Activated CD4-positive, alpha-beta memory T cell treated with anti-CD3 and anti-CD28 coated beads for 36 hours (primary cell): Measurements from ENCODE around the gene CD44. TPM values are rescaled to one million over a fixed set of nuclear protein-coding genes. Genes with fewer than 3 reads are reported as not detected.
"Not testable (repeated sequence)": the region's sequence is repeated elsewhere in the genome, so short reads cannot be mapped to it uniquely, and the experiment has no call there.

Experiments used
- CTCF ChIA-PET: fragments of 350-600 bp; sonication (Branson Sonifier 250); formaldehyde crosslinking; loops from one replicate; lab custom pipeline; 2021; ENCODE audit warnings: antibody characterized with exemption, inconsistent platforms; lab: Charles Lee
- POLR2A ChIA-PET: fragments of 350-600 bp; sonication (Branson Sonifier 250); formaldehyde crosslinking; loops from one replicate; lab custom pipeline; 2021; ENCODE audit warnings: antibody characterized with exemption; lab: Charles Lee
- DNase-seq: peaks from one replicate; pipeline ENCODE4 v3.0.0-alpha.2; 2020
- H3K27ac Mint-ChIP-seq: one replicate; pipeline ENCODE4 v1.8.0; 2021; ENCODE audit warnings: mixed read lengths
- H3K27me3 Mint-ChIP-seq: one replicate; pipeline ENCODE4 v1.8.0; 2021; ENCODE audit warnings: mixed read lengths
- H3K36me3 Mint-ChIP-seq: one replicate; pipeline ENCODE4 v1.8.0; 2021; ENCODE audit warnings: mixed read lengths
- H3K4me1 Mint-ChIP-seq: one replicate; pipeline ENCODE4 v1.8.0; 2021; ENCODE audit warnings: low read depth, mixed read lengths
- H3K4me3 Mint-ChIP-seq: one replicate; pipeline ENCODE4 v1.8.0; 2021; ENCODE audit warnings: mild to moderate bottlenecking, mixed read lengths
- H3K9me3 Mint-ChIP-seq: one replicate; pipeline ENCODE4 v1.8.0; 2021; ENCODE audit warnings: mixed read lengths
- intact Hi-C: fragments of 100-400 bp; cut with micrococcal nuclease; formaldehyde crosslinking; loops from one replicate; pipeline ENCODE4 v1.15.1; 2023
- total RNA-seq, 2 experiments: library from RNA; stranded (reverse); gene quantifications; one replicate each; pipeline ENCODE4 v1.2.3, GENCODE V29; 2021

The CD44 gene
- 100 to 1,000 TPM; 440 to 442 TPM for total RNA-seq

- intact Hi-C loops = loop anchor here (1.0 kb wide), 1 partner anchor 13 kb away; no protein-coding TSS in a partner anchor
- Mint-ChIP-seq H3K4me1 (peaks cover 48% of the 10 kb centered on the region), H3K36me3 (peaks cover 33% of the 10 kb centered on the region), H3K4me3 (peak within 1 kb of the TSS; percentile 88), H3K27me3 (no peaks in the 10 kb centered on the region), H3K27ac (peak within 1 kb of the TSS; percentile 97), H3K9me3 (no peaks in the 10 kb centered on the region)
- ChIA-PET POLR2A (interaction anchor here (0.6 to 5.1 kb wide), 21 partner anchors 9 to 139 kb away, joined by 3 to 45 read pairs (median 4); no protein-coding TSS in a partner anchor), CTCF (interaction anchor here (0.6 to 3.9 kb wide), 17 partner anchors 11 to 223 kb away, joined by 3 to 35 read pairs (median 7); partner anchors contain the start of genes APIP and PDHX)
- DNase-seq = peak; percentile 83
These were observed at the start of gene CD44 for GRCh38 chr11:35138943-35139721. Gene CD44, plus strand, starts transcription at chr11:35139171. Its CDS starts 133 bp downstream, at chr11:35139304.

DNA sequence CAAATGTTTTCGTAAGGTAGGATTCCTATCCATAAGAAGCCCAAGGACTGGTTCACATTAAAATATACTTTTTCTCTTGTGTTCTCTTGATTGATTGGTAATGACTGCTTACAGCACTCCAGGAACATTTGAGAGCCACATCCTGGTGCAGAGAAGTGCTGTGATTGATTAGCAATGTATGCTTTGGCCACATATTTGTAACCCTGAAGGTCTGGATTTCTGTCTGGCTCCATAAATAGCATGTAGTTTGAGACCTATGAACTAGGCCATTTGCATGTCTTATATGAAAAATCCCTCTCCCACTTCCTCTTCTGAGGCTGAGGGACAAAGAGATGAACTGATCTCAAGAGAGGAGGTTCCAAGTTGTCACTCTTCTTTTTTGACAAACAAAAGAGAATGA is 49.3 kb upstream of the CD44 start:
- no peak overlapping the region for H3K27ac Mint-ChIP-seq
- peaks cover 46% of the 10 kb centered on the region for H3K4me1 Mint-ChIP-seq
- DNase-seq = no peak
- intact Hi-C loops = no loop called here
- CTCF ChIA-PET = interaction anchor here (0.5 to 1.5 kb wide), 3 partner anchors 53 to 244 kb away, joined by 3 to 4 read pairs (median 4); no protein-coding TSS in a partner anchor
- H3K36me3 Mint-ChIP-seq = no peaks in the 10 kb centered on the region
- H3K27me3 Mint-ChIP-seq = peaks cover 1% of the 10 kb centered on the region
- H3K4me3 Mint-ChIP-seq = no peak overlapping the region
- no peaks in the 10 kb centered on the region for H3K9me3 Mint-ChIP-seq
- POLR2A ChIA-PET = no interaction called here

- H3K27me3 Mint-ChIP-seq = peaks cover 1% of the 10 kb centered on the region
- H3K9me3 Mint-ChIP-seq = peaks cover under 1% of the 10 kb centered on the region
- peaks cover 2% of the 10 kb centered on the region for H3K36me3 Mint-ChIP-seq
- no peak overlapping the region for H3K4me3 Mint-ChIP-seq
- no peak overlapping the region for H3K27ac Mint-ChIP-seq
- ChIA-PET POLR2A (no interaction called here), CTCF (interaction anchor here (0.5 to 1.5 kb wide), 2 partner anchors 52 to 243 kb away, joined by 4 read pairs; no protein-coding TSS in a partner anchor)
- DNase-seq = no peak
- intact Hi-C loops = no loop called here
- peaks cover 46% of the 10 kb centered on the region for H3K4me1 Mint-ChIP-seq
These were observed 48.8 kb upstream of the CD44 start for GRCh38 chr11:35090125-35090524.

- intact Hi-C loops, DNase-seq, H3K9me3 Mint-ChIP-seq, H3K4me3 Mint-ChIP-seq, H3K27me3 Mint-ChIP-seq, H3K27ac Mint-ChIP-seq, H3K36me3 Mint-ChIP-seq: not testable (repeated sequence)
- ChIA-PET POLR2A (interaction anchor here (1.0 kb wide), 1 partner anchor 10 kb away, joined by 3 read pairs; no protein-coding TSS in a partner anchor), CTCF (interaction anchor here (1.5 kb wide), 1 partner anchor 51 kb away, joined by 4 read pairs; no protein-coding TSS in a partner anchor)
- H3K4me1 Mint-ChIP-seq = peaks cover 46% of the 10 kb centered on the region
These were observed 48.0 kb upstream of the CD44 start for GRCh38 chr11:35090991-35091390.

- POLR2A ChIA-PET = no interaction called here
- Mint-ChIP-seq H3K4me3 (no peak overlapping the region), H3K36me3 (peaks cover 4% of the 10 kb centered on the region), H3K27ac (no peak overlapping the region), H3K27me3 (peaks cover 1% of the 10 kb centered on the region), H3K9me3 (peaks cover 10% of the 10 kb centered on the region), H3K4me1 (peaks cover 18% of the 10 kb centered on the region)
- intact Hi-C loops = no loop called here
- CTCF ChIA-PET = no interaction called here
- no peak for DNase-seq
These were observed 42.2 kb upstream of the CD44 start for GRCh38 chr11:35096723-35097122.

DNA sequence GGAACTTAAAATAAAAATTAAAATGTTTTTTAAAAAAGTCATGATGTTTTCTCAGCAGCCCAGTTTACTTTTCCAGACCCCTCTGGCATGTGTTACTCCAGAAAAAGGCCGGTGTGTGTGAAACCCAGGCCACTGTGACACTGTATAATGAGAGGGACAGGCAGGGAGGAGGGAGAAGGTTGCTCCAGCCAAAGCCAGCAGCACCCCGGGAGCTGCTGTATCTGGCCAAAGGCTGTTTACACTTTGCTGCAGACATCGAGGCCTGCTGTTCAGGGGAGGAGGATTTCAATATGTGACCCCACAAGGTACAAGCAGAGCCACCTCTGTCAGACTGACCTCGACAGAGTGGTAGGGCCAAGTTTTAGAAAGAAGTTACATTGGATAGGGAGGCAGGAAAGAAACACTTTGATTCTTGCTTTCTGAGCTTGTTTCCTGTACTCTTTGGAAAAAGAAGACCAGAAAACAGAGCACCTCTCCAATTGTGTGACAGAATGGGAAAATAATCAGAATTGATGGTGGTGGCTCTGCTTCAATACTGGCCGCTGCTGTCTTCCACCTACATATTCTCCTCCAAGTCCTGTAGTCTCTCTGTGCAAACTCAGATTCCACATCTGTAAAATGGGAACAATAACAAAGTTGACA is 41.0 kb upstream of the CD44 start:
- H3K36me3 Mint-ChIP-seq = peaks cover 4% of the 10 kb centered on the region
- DNase-seq = no peak
- no peak overlapping the region for H3K27ac Mint-ChIP-seq
- CTCF ChIA-PET = no interaction called here
- POLR2A ChIA-PET = no interaction called here
- H3K9me3 Mint-ChIP-seq = peaks cover 10% of the 10 kb centered on the region
- H3K27me3 Mint-ChIP-seq = no peaks in the 10 kb centered on the region
- intact Hi-C loops = no loop called here
- no peak overlapping the region for H3K4me3 Mint-ChIP-seq
- H3K4me1 Mint-ChIP-seq = peaks cover 18% of the 10 kb centered on the region

GRCh38 chr11:35098855-35099254 is 40.1 kb upstream of the CD44 start:
- Mint-ChIP-seq H3K4me3 (no peak overlapping the region), H3K36me3 (peaks cover 4% of the 10 kb centered on the region), H3K27me3 (no peaks in the 10 kb centered on the region), H3K9me3 (peaks cover 10% of the 10 kb centered on the region), H3K27ac (no peak overlapping the region), H3K4me1 (peaks cover 18% of the 10 kb centered on the region)
- ChIA-PET CTCF (no interaction called here), POLR2A (no interaction called here)
- DNase-seq = no peak
- intact Hi-C loops = no loop called here

GRCh38 chr11:35099278-35100012 is 39.5 kb upstream of the CD44 start:
- peaks cover 10% of the 10 kb centered on the region for H3K9me3 Mint-ChIP-seq
- CTCF ChIA-PET = no interaction called here

GRCh38 chr11:35100013-35100383 is 39.0 kb upstream of the CD44 start:
- intact Hi-C loops = no loop called here
- DNase-seq = no peak
- ChIA-PET POLR2A (interaction anchor here (0.7 kb wide), 1 partner anchor 9 kb away, joined by 3 read pairs; no protein-coding TSS in a partner anchor), CTCF (no interaction called here)
- H3K27me3 Mint-ChIP-seq = no peaks in the 10 kb centered on the region
- H3K36me3 Mint-ChIP-seq = peaks cover 3% of the 10 kb centered on the region
- no peak overlapping the region for H3K27ac Mint-ChIP-seq
- no peak overlapping the region for H3K4me3 Mint-ChIP-seq
- H3K4me1 Mint-ChIP-seq = peaks cover 15% of the 10 kb centered on the region
- peaks cover 10% of the 10 kb centered on the region for H3K9me3 Mint-ChIP-seq

More at GRCh38 chr11:35099278-35100012, 39.5 kb upstream of the CD44 start:
- peaks cover 18% of the 10 kb centered on the region for H3K4me1 Mint-ChIP-seq
- DNase-seq = no peak
- H3K36me3 Mint-ChIP-seq = peaks cover 4% of the 10 kb centered on the region
- H3K4me3 Mint-ChIP-seq = no peak overlapping the region
- intact Hi-C loops = no loop called here
- POLR2A ChIA-PET = no interaction called here
- H3K27me3 Mint-ChIP-seq = no peaks in the 10 kb centered on the region
- H3K27ac Mint-ChIP-seq = no peak overlapping the region

- POLR2A ChIA-PET = no interaction called here
- intact Hi-C loops = no loop called here
- no peak overlapping the region for H3K27ac Mint-ChIP-seq
- no peaks in the 10 kb centered on the region for H3K27me3 Mint-ChIP-seq
- H3K4me3 Mint-ChIP-seq = no peak overlapping the region
- no peak for DNase-seq
- peaks cover 3% of the 10 kb centered on the region for H3K9me3 Mint-ChIP-seq
- H3K36me3 Mint-ChIP-seq = no peaks in the 10 kb centered on the region
- CTCF ChIA-PET = no interaction called here
- H3K4me1 Mint-ChIP-seq = peaks cover 12% of the 10 kb centered on the region
These were observed 37.7 kb upstream of the CD44 start for GRCh38 chr11:35101223-35101622.

- intact Hi-C loops = no loop called here
- ChIA-PET POLR2A (no interaction called here), CTCF (no interaction called here)
- no peak for DNase-seq
- H3K9me3 Mint-ChIP-seq = no peaks in the 10 kb centered on the region
- no peaks in the 10 kb centered on the region for H3K27me3 Mint-ChIP-seq
- no peak overlapping the region for H3K27ac Mint-ChIP-seq
- H3K4me3 Mint-ChIP-seq = no peak overlapping the region
- peaks cover 19% of the 10 kb centered on the region for H3K4me1 Mint-ChIP-seq
- H3K36me3 Mint-ChIP-seq = no peaks in the 10 kb centered on the region
These were observed 36.7 kb upstream of the CD44 start for GRCh38 chr11:35102267-35102666.
